ENCODE measurements around the gene AKAP13. TPM values are rescaled to one million over a fixed set of nuclear protein-coding genes. Genes with fewer than 3 reads are reported as not detected.

AKAP13 gene
- total and polyA plus RNA-seq, 2 of the 13 experiments (the other 11 are each of a cell fraction or from before 2014, with no cell fraction given): 6.7 to 27.1 TPM

DNA sequence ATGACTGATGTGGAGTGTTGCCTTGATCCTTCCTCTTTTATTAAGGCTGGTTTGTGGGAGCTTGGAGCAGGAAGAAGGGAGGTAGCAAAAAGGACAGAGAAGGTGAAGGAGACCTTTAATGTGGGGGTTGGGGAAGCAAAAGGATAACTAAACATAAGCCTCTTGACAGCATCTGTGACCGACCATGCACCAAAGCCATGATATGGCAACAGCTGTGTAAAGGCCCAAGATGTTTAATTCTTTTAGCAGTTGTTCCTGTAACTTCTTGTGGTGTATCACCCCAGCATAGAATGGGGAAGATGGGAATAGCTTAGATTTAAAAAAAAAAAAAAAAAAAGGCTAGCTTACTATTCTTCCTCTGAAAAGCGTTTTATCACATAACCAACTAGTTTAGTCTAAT lies 219.6 kb downstream of the AKAP13 start:
- WGBS (ENCODE audit: low lambda C conversion rate): 96% methylated on average over 2 of the region's 2 CpGs
- no peaks in the 10 kb centered on the region for H4K20me1 ChIP-seq (ENCODE audit: insufficient read depth, low read length)
- no TSS peak for BruUV-seq (replicated peaks)
- no peaks in the 10 kb centered on the region for H3K9me3 ChIP-seq (ENCODE audit: low read length)
- no peak overlapping the region for H2AFZ ChIP-seq (ENCODE audit: low read length)
- DNase-seq (ENCODE audit: low spot score) (no peak), ATAC-seq (no peak), FAIRE-seq (no peak)
- no peak overlapping the region for H3K27ac ChIP-seq (ENCODE audit: extremely low read length, insufficient read depth, low read length)
- POLR2A ChIA-PET: no interaction called here
- no peaks in the 10 kb centered on the region for H3K79me2 ChIP-seq (ENCODE audit: insufficient read depth, low read length)
- in situ Hi-C loops (cut with HindIII; ENCODE audit: extremely low pct_ligation_motif_present, low pct_unique_long_range_greater_than_20kb): loop anchor here (25.0 kb wide), 1 partner anchor 237 kb away; no protein-coding TSS in a partner anchor
- H3K9ac ChIP-seq (ENCODE audit: insufficient read depth, low read depth, low read length): no peak overlapping the region
- no peak overlapping the region for H3K4me3 ChIP-seq (replicated peaks in 1 of 3; ENCODE audit: insufficient read depth in 1 of 3, low read depth in 2 of 3, low read length in 3 of 3)
- CTCF ChIA-PET (ENCODE audit: low intra/inter-chr PET ratio, low total read pairs): no interaction called here
- no peak overlapping the region for H3K4me2 ChIP-seq (ENCODE audit: low read depth, low read length)
- intact Hi-C loops (cut with micrococcal nuclease; ENCODE audit: unreplicated experiment): no loop called here
- no peaks in the 10 kb centered on the region for H3K27me3 ChIP-seq (ENCODE audit: control insufficient read depth in 1 of 2, insufficient read depth in 2 of 2, low read length in 2 of 2)
- TF ChIP-seq ELF4 (CRISPR knock-in tag; IDR thresholded peaks at IDR 0.05; ENCODE audit: borderline replicate concordance): no peak
- no peak for TF ChIP-seq ZNF331 (CRISPR knock-in tag; IDR thresholded peaks at IDR 0.05)
- no peak for TF ChIP-seq HDAC1 (CRISPR knock-in tag; IDR thresholded peaks at IDR 0.05)
- no peak for TF ChIP-seq ZNF556 (CRISPR knock-in tag; IDR thresholded peaks at IDR 0.05; ENCODE audit: borderline replicate concordance)
- no peak for TF ChIP-seq TBX3 (IDR thresholded peaks at IDR 0.05; ENCODE audit: borderline replicate concordance)
- no peak for TF ChIP-seq RFXANK (CRISPR knock-in tag; IDR thresholded peaks at IDR 0.05)
- TF ChIP-seq, protein P1, sequence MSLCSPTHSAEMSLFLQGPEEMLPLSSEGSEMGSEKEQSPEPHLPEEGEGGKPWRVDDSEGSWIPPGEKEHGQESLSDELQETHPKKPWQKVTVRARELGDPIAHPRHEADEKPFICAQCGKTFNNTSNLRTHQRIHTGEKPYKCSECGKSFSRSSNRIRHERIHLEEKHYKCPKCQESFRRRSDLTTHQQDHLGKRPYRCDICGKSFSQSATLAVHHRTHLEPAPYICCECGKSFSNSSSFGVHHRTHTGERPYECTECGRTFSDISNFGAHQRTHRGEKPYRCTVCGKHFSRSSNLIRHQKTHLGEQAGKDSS (CRISPR knock-in tag; IDR thresholded peaks at IDR 0.05; ENCODE audit: borderline replicate concordance, low read depth): no peak
- no peak for TF ChIP-seq ZNF589 (CRISPR knock-in tag; conservative IDR thresholded peaks at IDR 0.05)
- TF ChIP-seq, protein P2, sequence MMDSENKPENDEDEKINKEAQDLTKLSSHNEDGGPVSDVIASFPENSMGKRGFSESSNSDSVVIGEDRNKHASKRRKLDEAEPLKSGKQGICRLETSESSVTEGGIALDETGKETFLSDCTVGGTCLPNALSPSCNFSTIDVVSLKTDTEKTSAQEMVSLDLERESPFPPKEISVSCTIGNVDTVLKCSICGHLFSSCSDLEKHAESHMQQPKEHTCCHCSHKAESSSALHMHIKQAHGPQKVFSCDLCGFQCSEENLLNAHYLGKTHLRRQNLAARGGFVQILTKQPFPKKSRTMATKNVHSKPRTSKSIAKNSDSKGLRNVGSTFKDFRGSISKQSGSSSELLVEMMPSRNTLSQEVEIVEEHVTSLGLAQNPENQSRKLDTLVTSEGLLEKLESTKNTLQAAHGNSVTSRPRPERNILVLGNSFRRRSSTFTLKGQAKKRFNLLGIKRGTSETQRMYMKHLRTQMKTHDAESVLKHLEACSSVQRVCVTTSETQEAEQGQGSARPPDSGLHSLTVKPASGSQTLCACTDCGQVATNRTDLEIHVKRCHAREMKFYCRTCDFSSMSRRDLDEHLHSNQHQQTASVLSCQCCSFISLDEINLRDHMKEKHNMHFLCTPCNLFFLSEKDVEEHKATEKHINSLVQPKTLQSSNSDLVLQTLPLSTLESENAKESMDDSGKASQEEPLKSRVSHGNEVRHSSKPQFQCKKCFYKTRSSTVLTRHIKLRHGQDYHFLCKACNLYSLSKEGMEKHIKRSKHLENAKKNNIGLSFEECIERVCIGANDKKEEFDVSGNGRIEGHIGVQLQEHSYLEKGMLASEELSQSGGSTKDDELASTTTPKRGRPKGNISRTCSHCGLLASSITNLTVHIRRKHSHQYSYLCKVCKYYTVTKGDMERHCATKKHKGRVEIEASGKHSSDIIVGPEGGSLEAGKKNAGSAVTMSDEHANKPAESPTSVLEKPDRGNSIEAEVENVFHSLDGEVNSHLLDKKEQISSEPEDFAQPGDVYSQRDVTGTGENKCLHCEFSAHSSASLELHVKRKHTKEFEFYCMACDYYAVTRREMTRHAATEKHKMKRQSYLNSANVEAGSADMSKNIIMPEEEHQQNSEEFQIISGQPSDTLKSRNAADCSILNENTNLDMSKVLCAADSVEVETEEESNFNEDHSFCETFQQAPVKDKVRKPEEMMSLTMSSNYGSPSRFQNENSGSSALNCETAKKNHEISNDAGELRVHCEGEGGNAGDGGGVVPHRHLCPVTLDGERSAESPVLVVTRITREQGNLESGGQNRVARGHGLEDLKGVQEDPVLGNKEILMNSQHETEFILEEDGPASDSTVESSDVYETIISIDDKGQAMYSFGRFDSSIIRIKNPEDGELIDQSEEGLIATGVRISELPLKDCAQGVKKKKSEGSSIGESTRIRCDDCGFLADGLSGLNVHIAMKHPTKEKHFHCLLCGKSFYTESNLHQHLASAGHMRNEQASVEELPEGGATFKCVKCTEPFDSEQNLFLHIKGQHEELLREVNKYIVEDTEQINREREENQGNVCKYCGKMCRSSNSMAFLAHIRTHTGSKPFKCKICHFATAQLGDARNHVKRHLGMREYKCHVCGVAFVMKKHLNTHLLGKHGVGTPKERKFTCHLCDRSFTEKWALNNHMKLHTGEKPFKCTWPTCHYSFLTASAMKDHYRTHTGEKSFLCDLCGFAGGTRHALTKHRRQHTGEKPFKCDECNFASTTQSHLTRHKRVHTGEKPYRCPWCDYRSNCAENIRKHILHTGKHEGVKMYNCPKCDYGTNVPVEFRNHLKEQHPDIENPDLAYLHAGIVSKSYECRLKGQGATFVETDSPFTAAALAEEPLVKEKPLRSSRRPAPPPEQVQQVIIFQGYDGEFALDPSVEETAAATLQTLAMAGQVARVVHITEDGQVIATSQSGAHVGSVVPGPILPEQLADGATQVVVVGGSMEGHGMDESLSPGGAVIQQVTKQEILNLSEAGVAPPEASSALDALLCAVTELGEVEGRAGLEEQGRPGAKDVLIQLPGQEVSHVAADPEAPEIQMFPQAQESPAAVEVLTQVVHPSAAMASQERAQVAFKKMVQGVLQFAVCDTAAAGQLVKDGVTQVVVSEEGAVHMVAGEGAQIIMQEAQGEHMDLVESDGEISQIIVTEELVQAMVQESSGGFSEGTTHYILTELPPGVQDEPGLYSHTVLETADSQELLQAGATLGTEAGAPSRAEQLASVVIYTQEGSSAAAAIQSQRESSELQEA (CRISPR knock-in tag; IDR thresholded peaks at IDR 0.05; ENCODE audit: not compliant biosample characterization): no peak
- H3K36me3 ChIP-seq (replicated peaks in 1 of 2; ENCODE audit: control insufficient read depth in 1 of 2, insufficient read depth in 2 of 2, low read length in 2 of 2): peaks cover 0 to 9% of the 10 kb centered on the region in 2 experiments; a peak in 3 of 5 replicates
- H3K4me1 ChIP-seq (ENCODE audit: insufficient read depth, low read length): no peaks in the 10 kb centered on the region
